SK-N-SH (cell line): ENCODE data around the gene HOXA4.

ENCODE experiments used
- SMC3 ChIP-seq: IDR thresholded peaks from 2 replicates; pipeline ENCODE4 v1.6.1; 2012; ENCODE audit warnings: low read depth, low read length, improper control_type of control experiment
- TF ChIP-seq, protein P1 (sequence below): fragments of 200-600 bp; sonication (generic); IDR thresholded peaks from 2 replicates; pipeline ENCODE4 v1.6.1; 2017; ENCODE audit warnings: antibody characterized with exemption, mild to moderate bottlenecking, moderate library complexity
- TF ChIP-seq, protein P2 (sequence below): fragments of 150-350 bp; IDR thresholded peaks from 2 replicates; pipeline ENCODE4 v1.6.1; 2016; ENCODE audit warnings: mild to moderate bottlenecking, low read depth, low read length

DNA sequence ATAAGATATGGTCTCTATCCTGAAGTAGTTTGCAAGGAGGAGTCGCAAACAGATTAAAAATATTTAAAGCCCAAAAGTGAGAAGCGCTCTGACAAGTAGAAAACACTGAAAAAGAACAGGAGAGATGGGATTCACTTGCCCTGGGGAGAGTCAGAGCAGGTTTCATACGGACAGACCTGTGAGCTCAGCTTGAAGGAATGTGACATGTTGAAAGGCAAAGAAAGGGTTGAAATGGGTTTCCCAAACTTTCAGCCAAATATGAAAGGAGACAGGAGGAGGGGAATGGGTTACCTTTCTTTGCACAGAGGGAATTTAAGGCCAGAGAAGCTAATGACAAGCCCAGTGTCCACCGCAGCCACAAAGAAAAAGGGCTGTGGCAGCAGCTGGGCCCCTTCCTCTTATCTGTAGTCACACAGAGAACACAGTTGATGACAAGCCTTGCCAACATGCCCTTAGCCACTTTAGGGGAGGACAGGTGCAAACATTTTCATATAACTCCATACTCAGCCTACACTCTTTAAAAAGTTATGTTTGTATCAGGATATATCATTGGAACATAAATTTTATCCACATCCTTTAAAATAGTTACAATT lies 49.6 kb downstream of the HOXA4 start:
- TF ChIP-seq, protein P1, sequence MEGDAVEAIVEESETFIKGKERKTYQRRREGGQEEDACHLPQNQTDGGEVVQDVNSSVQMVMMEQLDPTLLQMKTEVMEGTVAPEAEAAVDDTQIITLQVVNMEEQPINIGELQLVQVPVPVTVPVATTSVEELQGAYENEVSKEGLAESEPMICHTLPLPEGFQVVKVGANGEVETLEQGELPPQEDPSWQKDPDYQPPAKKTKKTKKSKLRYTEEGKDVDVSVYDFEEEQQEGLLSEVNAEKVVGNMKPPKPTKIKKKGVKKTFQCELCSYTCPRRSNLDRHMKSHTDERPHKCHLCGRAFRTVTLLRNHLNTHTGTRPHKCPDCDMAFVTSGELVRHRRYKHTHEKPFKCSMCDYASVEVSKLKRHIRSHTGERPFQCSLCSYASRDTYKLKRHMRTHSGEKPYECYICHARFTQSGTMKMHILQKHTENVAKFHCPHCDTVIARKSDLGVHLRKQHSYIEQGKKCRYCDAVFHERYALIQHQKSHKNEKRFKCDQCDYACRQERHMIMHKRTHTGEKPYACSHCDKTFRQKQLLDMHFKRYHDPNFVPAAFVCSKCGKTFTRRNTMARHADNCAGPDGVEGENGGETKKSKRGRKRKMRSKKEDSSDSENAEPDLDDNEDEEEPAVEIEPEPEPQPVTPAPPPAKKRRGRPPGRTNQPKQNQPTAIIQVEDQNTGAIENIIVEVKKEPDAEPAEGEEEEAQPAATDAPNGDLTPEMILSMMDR = no peak
- TF ChIP-seq, protein P2, sequence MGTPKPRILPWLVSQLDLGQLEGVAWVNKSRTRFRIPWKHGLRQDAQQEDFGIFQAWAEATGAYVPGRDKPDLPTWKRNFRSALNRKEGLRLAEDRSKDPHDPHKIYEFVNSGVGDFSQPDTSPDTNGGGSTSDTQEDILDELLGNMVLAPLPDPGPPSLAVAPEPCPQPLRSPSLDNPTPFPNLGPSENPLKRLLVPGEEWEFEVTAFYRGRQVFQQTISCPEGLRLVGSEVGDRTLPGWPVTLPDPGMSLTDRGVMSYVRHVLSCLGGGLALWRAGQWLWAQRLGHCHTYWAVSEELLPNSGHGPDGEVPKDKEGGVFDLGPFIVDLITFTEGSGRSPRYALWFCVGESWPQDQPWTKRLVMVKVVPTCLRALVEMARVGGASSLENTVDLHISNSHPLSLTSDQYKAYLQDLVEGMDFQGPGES = no peak
- TF ChIP-seq SMC3 = no peak
